ENCODE data around the gene SORBS1.

DNA sequence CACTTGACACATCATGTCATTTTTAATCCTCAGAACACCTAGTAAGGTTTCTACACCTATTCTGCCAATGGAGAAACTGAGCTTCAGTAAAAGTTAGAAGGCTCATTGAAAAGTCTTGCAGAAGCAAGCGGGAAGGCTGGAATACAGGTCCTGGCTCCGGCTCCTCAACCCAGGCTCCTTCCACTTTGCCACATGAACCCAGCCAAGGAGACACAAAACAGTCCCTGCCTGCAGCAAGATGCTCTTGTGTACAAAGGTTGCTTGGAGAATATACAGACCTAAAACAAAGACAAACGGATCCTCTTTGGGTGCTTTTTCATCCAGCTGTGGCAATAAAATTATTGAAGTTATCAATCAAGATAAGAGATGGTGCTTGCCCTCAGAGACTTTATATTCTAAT lies 106.8 kb downstream of the SORBS1 start:
- no peak for TF ChIP-seq POLR2AphosphoS5 (IDR thresholded peaks at IDR 0.05)
- TF ChIP-seq, protein P1, sequence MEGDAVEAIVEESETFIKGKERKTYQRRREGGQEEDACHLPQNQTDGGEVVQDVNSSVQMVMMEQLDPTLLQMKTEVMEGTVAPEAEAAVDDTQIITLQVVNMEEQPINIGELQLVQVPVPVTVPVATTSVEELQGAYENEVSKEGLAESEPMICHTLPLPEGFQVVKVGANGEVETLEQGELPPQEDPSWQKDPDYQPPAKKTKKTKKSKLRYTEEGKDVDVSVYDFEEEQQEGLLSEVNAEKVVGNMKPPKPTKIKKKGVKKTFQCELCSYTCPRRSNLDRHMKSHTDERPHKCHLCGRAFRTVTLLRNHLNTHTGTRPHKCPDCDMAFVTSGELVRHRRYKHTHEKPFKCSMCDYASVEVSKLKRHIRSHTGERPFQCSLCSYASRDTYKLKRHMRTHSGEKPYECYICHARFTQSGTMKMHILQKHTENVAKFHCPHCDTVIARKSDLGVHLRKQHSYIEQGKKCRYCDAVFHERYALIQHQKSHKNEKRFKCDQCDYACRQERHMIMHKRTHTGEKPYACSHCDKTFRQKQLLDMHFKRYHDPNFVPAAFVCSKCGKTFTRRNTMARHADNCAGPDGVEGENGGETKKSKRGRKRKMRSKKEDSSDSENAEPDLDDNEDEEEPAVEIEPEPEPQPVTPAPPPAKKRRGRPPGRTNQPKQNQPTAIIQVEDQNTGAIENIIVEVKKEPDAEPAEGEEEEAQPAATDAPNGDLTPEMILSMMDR (IDR thresholded peaks at IDR 0.05), result no peak
